Islet precursor cell (in vitro differentiated cells): Measurements from ENCODE around the gene NAGLU.
"Not testable (repeated sequence)": the region's sequence is repeated elsewhere in the genome, so short reads cannot be mapped to it uniquely, and the experiment has no call there.

Experiments
- DNase-seq: peaks from one replicate; pipeline ENCODE4 v3.0.0-alpha.2; 2018

Gene NAGLU

GRCh38 chr17:42545755-42546505 lies 9.9 kb downstream of the NAGLU start:
- peak; percentile 58 for DNase-seq

- DNase-seq = peak; percentile 59
Observed at GRCh38 chr17:42547001-42547461, 11.0 kb downstream of the NAGLU start.

GRCh38 chr17:42547698-42548069 lies 11.6 kb downstream of the NAGLU start:
- no peak for DNase-seq

- DNase-seq = peak; percentile 97
Observed at GRCh38 chr17:42548070-42548837, 12.2 kb downstream of the NAGLU start.

- DNase-seq = no peak
Observed at GRCh38 chr17:42548993-42549755, 13.1 kb downstream of the NAGLU start.

- not testable (repeated sequence) for DNase-seq
Observed at GRCh38 chr17:42552736-42553135, 16.7 kb downstream of the NAGLU start, which contains the start of gene HSD17B1. TSS of gene HSD17B1 (plus strand) at chr17:42552923. CDS start at chr17:42552934, 11 bp downstream.

- peak; percentile 89 for DNase-seq
Observed at GRCh38 chr17:42553161-42553818, 17.2 kb downstream of the NAGLU start.

- no peak for DNase-seq
Observed at GRCh38 chr17:42553866-42554249, 17.8 kb downstream of the NAGLU start.

GRCh38 chr17:42554250-42555121 lies 18.4 kb downstream of the NAGLU start:
- DNase-seq = peak; percentile 97

- DNase-seq = no peak
Observed at GRCh38 chr17:42555122-42555622, 19.1 kb downstream of the NAGLU start.

- DNase-seq = peak; percentile 96
Observed at GRCh38 chr17:42555961-42556617, 20.0 kb downstream of the NAGLU start.

- DNase-seq = no peak
Observed at GRCh38 chr17:42559075-42559474, 23.0 kb downstream of the NAGLU start.

- no peak for DNase-seq
Observed at GRCh38 chr17:42560246-42560645, 24.2 kb downstream of the NAGLU start.

- peak; percentile 99 for DNase-seq
Observed at GRCh38 chr17:42561897-42562387, 25.9 kb downstream of the NAGLU start, which contains the start of gene COASY. TSS of gene COASY (plus strand) at chr17:42562148. CDS start at chr17:42562623, 475 bp downstream.

GRCh38 chr17:42562388-42563142 lies 26.5 kb downstream of the NAGLU start:
- peak; percentile 75 for DNase-seq

GRCh38 chr17:42563143-42563509 lies 27.1 kb downstream of the NAGLU start:
- no peak for DNase-seq

GRCh38 chr17:42563543-42563942 lies 27.5 kb downstream of the NAGLU start:
- DNase-seq = no peak

GRCh38 chr17:42563950-42564349 lies 27.9 kb downstream of the NAGLU start:
- no peak for DNase-seq

GRCh38 chr17:42564815-42565522 lies 28.9 kb downstream of the NAGLU start:
- DNase-seq = no peak
